BE2C (cell line): Measurements from ENCODE around the gene APBB1.

Experiments used
- DNase-seq: peaks from one replicate; pipeline ENCODE4 v3.0.0-alpha.2; 2020
- H3K27me3 ChIP-seq: fragments of 250-450 bp; sonication (Bioruptor Pico); 2 replicates; pipeline ENCODE4 v1.5.1; 2020; ENCODE audit warnings: mild to moderate bottlenecking
- H3K36me3 ChIP-seq: fragments of 250-450 bp; sonication (Bioruptor Pico); 2 replicates; pipeline ENCODE4 v1.5.1; 2020; ENCODE audit warnings: mild to moderate bottlenecking
- H3K4me1 ChIP-seq: fragments of 250-450 bp; sonication (Bioruptor Pico); 2 replicates; pipeline ENCODE4 v1.5.1; 2020
- H3K4me3 ChIP-seq: 2 replicates; pipeline ENCODE4 v1.5.1; 2011; ENCODE audit warnings: low read depth, low read length
- H3K9me3 ChIP-seq: fragments of 250-450 bp; sonication (Bioruptor Pico); 2 replicates; pipeline ENCODE4 v1.5.1; 2020
- CTCF ChIP-seq: IDR thresholded peaks from 2 replicates; pipeline ENCODE4 v1.5.1; 2012; ENCODE audit warnings: mild to moderate bottlenecking, low read depth, low read length

The APBB1 gene

GRCh38 chr11:6405052-6405667 lies 13.7 kb downstream of the APBB1 start:
- H3K4me1 ChIP-seq, result no peaks in the 10 kb centered on the region
- no peak for TF ChIP-seq CTCF
- H3K27me3 ChIP-seq, result no peaks in the 10 kb centered on the region
- H3K9me3 ChIP-seq, result no peaks in the 10 kb centered on the region
- DNase-seq, result peak; percentile 29
- no peaks in the 10 kb centered on the region; the same call in 1 of the 2 replicates for H3K36me3 ChIP-seq
- no peak overlapping the region for H3K4me3 ChIP-seq

GRCh38 chr11:6404342-6405051 lies 14.4 kb downstream of the APBB1 start:
- H3K36me3 ChIP-seq, result no peaks in the 10 kb centered on the region
- TF ChIP-seq CTCF, result no peak
- H3K27me3 ChIP-seq, result no peaks in the 10 kb centered on the region
- DNase-seq, result no peak
- no peaks in the 10 kb centered on the region for H3K9me3 ChIP-seq
- H3K4me3 ChIP-seq, result no peak overlapping the region
- no peaks in the 10 kb centered on the region for H3K4me1 ChIP-seq

- DNase-seq, result no peak
- no peaks in the 10 kb centered on the region for H3K4me1 ChIP-seq
- H3K27me3 ChIP-seq, result no peaks in the 10 kb centered on the region
- H3K36me3 ChIP-seq, result no peaks in the 10 kb centered on the region
- no peak overlapping the region for H3K4me3 ChIP-seq
- TF ChIP-seq CTCF, result no peak
- H3K9me3 ChIP-seq, result no peaks in the 10 kb centered on the region
Observed at GRCh38 chr11:6403539-6403938, 15.4 kb downstream of the APBB1 start.

GRCh38 chr11:6402561-6402981 lies 16.3 kb downstream of the APBB1 start:
- no peak for TF ChIP-seq CTCF
- H3K27me3 ChIP-seq, result no peaks in the 10 kb centered on the region
- H3K9me3 ChIP-seq, result no peaks in the 10 kb centered on the region
- H3K4me1 ChIP-seq, result no peaks in the 10 kb centered on the region
- no peak for DNase-seq
- no peak overlapping the region for H3K4me3 ChIP-seq
- H3K36me3 ChIP-seq, result no peaks in the 10 kb centered on the region

GRCh38 chr11:6402061-6402470 lies 16.8 kb downstream of the APBB1 start:
- Histone ChIP-seq H3K9me3 (no peaks in the 10 kb centered on the region), H3K36me3 (no peaks in the 10 kb centered on the region), H3K4me3 (no peak overlapping the region), H3K27me3 (no peaks in the 10 kb centered on the region), H3K4me1 (no peaks in the 10 kb centered on the region)
- DNase-seq, result no peak
- TF ChIP-seq CTCF, result no peak

GRCh38 chr11:6401464-6401863 lies 17.4 kb downstream of the APBB1 start:
- no peaks in the 10 kb centered on the region for H3K36me3 ChIP-seq
- H3K4me1 ChIP-seq, result no peaks in the 10 kb centered on the region
- H3K4me3 ChIP-seq, result no peak overlapping the region
- TF ChIP-seq CTCF, result no peak
- no peak for DNase-seq
- no peaks in the 10 kb centered on the region for H3K27me3 ChIP-seq
- H3K9me3 ChIP-seq, result no peaks in the 10 kb centered on the region
